H4 (cell line): Measurements from ENCODE around the gene BCAP29. TPM values are rescaled to one million over a fixed set of nuclear protein-coding genes. Genes with fewer than 3 reads are reported as not detected.
"Not testable (repeated sequence)": the region's sequence is repeated elsewhere in the genome, so short reads cannot be mapped to it uniquely, and the experiment has no call there.

ENCODE experiments used
- DNase-seq: peaks from one replicate; pipeline ENCODE4 v3.0.0-alpha.2; 2015; ENCODE audit warnings: low spot score
- total RNA-seq: library from RNA; depleted of rRNA; stranded (reverse); fragments of >200 nt; shearing (Covaris generic); gene quantifications from 2 replicates; pipeline ENCODE4 v1.2.3, GENCODE V29; 2014; rRNA removed

BCAP29 gene
- 122 and 171 TPM in 2 replicates for total RNA-seq

- DNase-seq: peak; percentile 60
Observed at GRCh38 chr7:107579885-107580715, at the start of gene BCAP29. BCAP29 (plus strand) TSS chr7:107580246; CDS start chr7:107580773, 527 bp downstream.

GRCh38 chr7:107530751-107531150 is 49.3 kb upstream of the BCAP29 start:
- DNase-seq: no peak

GRCh38 chr7:107534139-107534538 is 45.9 kb upstream of the BCAP29 start:
- DNase-seq: no peak

GRCh38 chr7:107537228-107537627 is 42.8 kb upstream of the BCAP29 start:
- not testable (repeated sequence) for DNase-seq

GRCh38 chr7:107538001-107538400 is 42.0 kb upstream of the BCAP29 start:
- no peak for DNase-seq

GRCh38 chr7:107543338-107543993 is 36.6 kb upstream of the BCAP29 start:
- DNase-seq: no peak

- no peak for DNase-seq
Observed at GRCh38 chr7:107544848-107545591, 35.0 kb upstream of the BCAP29 start.

GRCh38 chr7:107551936-107552335 is 28.1 kb upstream of the BCAP29 start:
- DNase-seq: no peak

GRCh38 chr7:107555893-107556292 is 24.2 kb upstream of the BCAP29 start:
- DNase-seq: no peak

- DNase-seq: peak; percentile 16
Observed at GRCh38 chr7:107559864-107560263, 20.2 kb upstream of the BCAP29 start.

GRCh38 chr7:107560898-107561516 is 19.0 kb upstream of the BCAP29 start:
- no peak for DNase-seq

- no peak for DNase-seq
Observed at GRCh38 chr7:107563081-107563774, 16.8 kb upstream of the BCAP29 start.

GRCh38 chr7:107563775-107564552 is 16.1 kb upstream of the BCAP29 start, which contains the start of the genes COG5 and DUS4L:
COG5 (minus strand) TSS chr7:107563920; CDS start chr7:107563896, 24 bp downstream.
DUS4L (plus strand) TSS chr7:107563971; CDS start chr7:107567071, 3,100 bp downstream.
- peak; percentile 69 for DNase-seq

GRCh38 chr7:107564553-107565298 is 15.3 kb upstream of the BCAP29 start:
- no peak for DNase-seq

GRCh38 chr7:107570298-107570697 is 9.7 kb upstream of the BCAP29 start:
- no peak for DNase-seq

GRCh38 chr7:107573537-107573936 is 6.5 kb upstream of the BCAP29 start:
- no peak for DNase-seq

- no peak for DNase-seq
Observed at GRCh38 chr7:107579554-107579884, 527 bp upstream of the BCAP29 start.

- DNase-seq: no peak
Observed at GRCh38 chr7:107580716-107581383, 804 bp downstream of the BCAP29 start.

- DNase-seq: no peak
Observed at GRCh38 chr7:107581387-107582013, 1.5 kb downstream of the BCAP29 start.
